ENCODE measurements around the gene PRAMEF18. TPM values are rescaled to one million over a fixed set of nuclear protein-coding genes. Genes with fewer than 3 reads are reported as not detected.
"Not testable (repeated sequence)": the region's sequence is repeated elsewhere in the genome, so short reads cannot be mapped to it uniquely, and the experiment has no call there.

PRAMEF18 gene
- total RNA-seq, 1 donor from 2014 or later = not detected

DNA sequence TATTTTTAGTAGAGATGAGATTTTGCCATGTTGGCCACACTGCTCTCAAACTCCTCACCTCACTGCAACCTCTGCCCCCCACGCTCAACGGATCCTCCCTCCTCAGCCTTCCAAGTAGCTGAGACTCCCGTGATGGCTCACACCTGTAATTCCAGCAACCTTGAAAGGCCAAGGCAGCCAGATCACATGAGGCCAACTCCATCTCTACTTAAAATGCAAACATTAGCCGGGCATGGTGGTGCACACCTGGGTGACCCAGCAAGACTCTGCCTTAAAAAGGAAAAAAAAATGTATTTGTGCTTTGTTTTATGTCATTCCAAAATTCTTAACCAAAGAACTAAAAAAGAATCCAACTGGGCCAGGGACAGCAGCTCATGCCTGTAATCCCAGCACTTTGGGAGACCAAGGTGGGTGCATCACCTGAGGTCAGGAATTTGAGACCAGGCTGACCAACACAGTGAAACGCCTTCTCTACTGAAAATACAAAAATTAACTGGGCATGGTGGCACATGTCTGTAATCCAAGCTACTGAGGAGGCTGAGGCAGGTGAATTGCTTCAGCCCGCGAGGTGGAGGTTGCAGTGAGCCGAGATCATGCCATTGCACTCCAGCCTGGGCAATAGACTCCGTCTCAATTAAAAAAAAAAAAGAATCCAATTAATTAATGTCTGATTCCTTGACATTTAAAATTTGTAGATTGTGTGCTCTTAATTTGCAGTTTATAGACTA lies 17.7 kb upstream of the PRAMEF18 start:
- DNase-seq (ENCODE audit: low read depth); H3K27ac Mint-ChIP-seq (ENCODE audit: unreplicated experiment): not testable (repeated sequence)
- peaks cover 12% of the 10 kb centered on the region for H3K9me3 Mint-ChIP-seq (ENCODE audit: unreplicated experiment)

DNA sequence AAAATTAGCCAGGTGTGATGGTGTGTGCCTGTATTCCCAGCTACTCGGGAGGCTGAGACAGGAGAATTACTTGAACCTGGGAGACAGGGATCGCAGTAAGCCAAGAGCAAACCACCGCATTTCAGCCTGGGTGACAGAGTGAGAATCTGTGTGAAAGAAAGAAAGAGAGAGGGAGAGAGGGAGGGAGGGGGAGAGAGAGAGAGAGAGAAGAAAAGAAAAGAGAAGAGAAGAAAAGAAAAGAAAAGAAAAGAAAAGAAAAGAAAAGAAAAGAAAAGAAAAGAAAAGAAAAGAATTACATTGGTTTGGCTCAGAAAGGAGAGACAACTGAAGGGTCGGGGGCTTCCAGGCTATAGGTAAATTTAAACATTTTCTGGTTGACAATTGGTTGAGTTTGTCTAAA lies 13.7 kb upstream of the PRAMEF18 start:
- H3K4me1 ChIP-seq (ENCODE audit: insufficient read depth, low read length); H3K27ac ChIP-seq (ENCODE audit: low read depth, low read length); H2AFZ ChIP-seq (ENCODE audit: low read depth, low read length); H3K4me2 ChIP-seq (ENCODE audit: low read length); H3K9ac ChIP-seq (ENCODE audit: low read length); DNase-seq (ENCODE audit: low read depth); FAIRE-seq; H3K36me3 ChIP-seq (ENCODE audit: insufficient read depth, low read length); H3K79me2 ChIP-seq (ENCODE audit: insufficient read depth, low read length); H3K4me3 ChIP-seq (ENCODE audit: insufficient read depth, low read depth, low read length); H3K4me3 Mint-ChIP-seq (ENCODE audit: unreplicated experiment); H3K27me3 ChIP-seq (ENCODE audit: insufficient read depth, low read length); H3K27ac Mint-ChIP-seq (ENCODE audit: unreplicated experiment); H3K4me1 Mint-ChIP-seq (ENCODE audit: low read depth, unreplicated experiment); H3K36me3 Mint-ChIP-seq (ENCODE audit: low read depth, unreplicated experiment); H3K9me3 ChIP-seq (ENCODE audit: insufficient read depth, low read depth, low read length); H4K20me1 ChIP-seq (ENCODE audit: insufficient read depth, low read length); H3K27me3 Mint-ChIP-seq (ENCODE audit: low read depth, unreplicated experiment): not testable (repeated sequence)
- H3K9me3 Mint-ChIP-seq (ENCODE audit: unreplicated experiment) = peaks cover 12% of the 10 kb centered on the region

More for the DNA sequence above, 17.7 kb upstream of the PRAMEF18 start:
- not testable (repeated sequence) for H4K20me1 ChIP-seq (ENCODE audit: insufficient read depth, low read length); H3K4me2 ChIP-seq (ENCODE audit: low read length); H3K36me3 ChIP-seq (ENCODE audit: insufficient read depth, low read length); FAIRE-seq; H3K36me3 Mint-ChIP-seq (ENCODE audit: low read depth, unreplicated experiment); H3K9ac ChIP-seq (ENCODE audit: low read length); H3K27me3 Mint-ChIP-seq (ENCODE audit: low read depth, unreplicated experiment); H3K9me3 ChIP-seq (ENCODE audit: insufficient read depth, low read depth, low read length); H3K27me3 ChIP-seq (ENCODE audit: insufficient read depth, low read length); H3K4me1 Mint-ChIP-seq (ENCODE audit: low read depth, unreplicated experiment); H3K27ac ChIP-seq (ENCODE audit: low read depth, low read length); H2AFZ ChIP-seq (ENCODE audit: low read depth, low read length); H3K4me3 Mint-ChIP-seq (ENCODE audit: unreplicated experiment); H3K4me1 ChIP-seq (ENCODE audit: insufficient read depth, low read length); H3K79me2 ChIP-seq (ENCODE audit: insufficient read depth, low read length); H3K4me3 ChIP-seq (ENCODE audit: insufficient read depth, low read depth, low read length)

DNA sequence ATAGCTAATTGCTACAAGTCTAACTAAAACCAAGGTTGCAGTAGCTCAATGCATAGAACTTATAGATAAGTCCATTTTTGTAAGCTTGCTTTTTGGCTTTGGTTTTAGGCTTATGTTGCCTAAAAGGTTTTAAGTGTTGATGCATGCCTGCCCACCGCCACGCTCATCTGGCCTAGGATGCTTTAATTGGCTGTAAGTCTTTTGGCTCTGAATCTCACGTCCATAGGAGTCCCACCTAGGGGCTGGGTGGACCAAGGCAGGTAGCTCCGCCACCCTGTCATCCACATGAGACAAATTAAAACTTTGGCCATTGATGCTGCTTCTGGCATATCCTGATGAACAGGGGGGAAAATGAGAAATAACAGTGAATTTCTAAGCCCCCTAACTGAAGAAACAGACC lies 11.6 kb upstream of the PRAMEF18 start:
- peaks cover 18% of the 10 kb centered on the region for H3K9me3 Mint-ChIP-seq (ENCODE audit: unreplicated experiment)
- not testable (repeated sequence) for H3K9me3 ChIP-seq (ENCODE audit: insufficient read depth, low read depth, low read length); H3K27me3 Mint-ChIP-seq (ENCODE audit: low read depth, unreplicated experiment); H3K27me3 ChIP-seq (ENCODE audit: insufficient read depth, low read length); H3K4me3 Mint-ChIP-seq (ENCODE audit: unreplicated experiment); FAIRE-seq; H3K9ac ChIP-seq (ENCODE audit: low read length); H2AFZ ChIP-seq (ENCODE audit: low read depth, low read length); H3K4me1 Mint-ChIP-seq (ENCODE audit: low read depth, unreplicated experiment); H4K20me1 ChIP-seq (ENCODE audit: insufficient read depth, low read length); H3K4me1 ChIP-seq (ENCODE audit: insufficient read depth, low read length); DNase-seq (ENCODE audit: low read depth); H3K27ac Mint-ChIP-seq (ENCODE audit: unreplicated experiment); H3K4me3 ChIP-seq (ENCODE audit: insufficient read depth, low read depth, low read length); H3K27ac ChIP-seq (ENCODE audit: low read depth, low read length); H3K36me3 Mint-ChIP-seq (ENCODE audit: low read depth, unreplicated experiment); H3K79me2 ChIP-seq (ENCODE audit: insufficient read depth, low read length); H3K4me2 ChIP-seq (ENCODE audit: low read length); H3K36me3 ChIP-seq (ENCODE audit: insufficient read depth, low read length)

DNA sequence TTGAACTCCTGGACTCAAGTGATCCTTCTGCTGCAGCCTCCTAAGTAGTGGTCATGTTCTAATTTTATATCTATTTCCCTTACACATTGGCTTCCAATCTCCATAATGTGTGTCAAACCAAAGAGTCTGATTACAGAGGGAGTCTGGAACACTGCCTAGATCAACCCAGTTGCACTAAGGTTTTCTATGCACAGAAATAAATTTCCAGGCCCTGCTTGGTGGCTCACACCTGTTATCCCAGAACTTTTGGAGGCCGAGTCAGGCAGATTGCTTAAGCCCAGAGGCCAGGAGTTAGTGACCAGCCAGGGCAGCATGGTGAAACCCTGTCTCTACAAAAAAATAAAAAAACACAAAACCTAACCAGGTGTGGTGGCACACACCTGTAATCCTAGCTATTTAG lies 8.1 kb upstream of the PRAMEF18 start:
- H3K27ac ChIP-seq (ENCODE audit: low read depth, low read length); H3K4me3 ChIP-seq (ENCODE audit: insufficient read depth, low read depth, low read length); H3K27me3 ChIP-seq (ENCODE audit: insufficient read depth, low read length); H3K27ac Mint-ChIP-seq (ENCODE audit: unreplicated experiment); H3K4me2 ChIP-seq (ENCODE audit: low read length); H3K4me3 Mint-ChIP-seq (ENCODE audit: unreplicated experiment); H3K36me3 ChIP-seq (ENCODE audit: insufficient read depth, low read length); H3K36me3 Mint-ChIP-seq (ENCODE audit: low read depth, unreplicated experiment); H3K79me2 ChIP-seq (ENCODE audit: insufficient read depth, low read length); H3K9me3 ChIP-seq (ENCODE audit: insufficient read depth, low read depth, low read length); H3K4me1 Mint-ChIP-seq (ENCODE audit: low read depth, unreplicated experiment); DNase-seq (ENCODE audit: low read depth); FAIRE-seq; H2AFZ ChIP-seq (ENCODE audit: low read depth, low read length); H3K27me3 Mint-ChIP-seq (ENCODE audit: low read depth, unreplicated experiment); H3K9ac ChIP-seq (ENCODE audit: low read length); H3K4me1 ChIP-seq (ENCODE audit: insufficient read depth, low read length); H4K20me1 ChIP-seq (ENCODE audit: insufficient read depth, low read length): not testable (repeated sequence)
- peaks cover 30% of the 10 kb centered on the region for H3K9me3 Mint-ChIP-seq (ENCODE audit: unreplicated experiment)

DNA sequence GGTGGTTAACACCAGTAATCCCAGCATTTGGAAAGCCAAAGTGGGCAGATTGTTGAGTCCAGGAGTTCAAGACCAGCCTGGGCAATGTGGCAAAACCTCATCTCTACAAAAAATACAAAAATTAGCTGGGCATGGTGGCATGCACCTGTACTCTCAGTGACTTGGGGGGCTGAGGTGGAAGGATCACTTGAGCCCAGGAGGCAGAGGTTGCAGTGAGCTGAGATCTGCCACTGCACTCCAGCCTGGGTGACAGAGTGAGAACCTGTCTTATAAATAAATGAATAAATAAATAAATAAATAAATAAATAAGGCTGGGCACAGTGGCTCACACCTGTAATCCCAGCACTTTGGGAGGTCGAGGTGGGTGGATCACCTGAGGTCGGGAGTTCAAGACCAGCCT lies 6.1 kb upstream of the PRAMEF18 start:
- not testable (repeated sequence) for H3K36me3 Mint-ChIP-seq (ENCODE audit: low read depth, unreplicated experiment); H3K4me3 ChIP-seq (ENCODE audit: insufficient read depth, low read depth, low read length); H3K4me1 ChIP-seq (ENCODE audit: insufficient read depth, low read length); H3K27me3 Mint-ChIP-seq (ENCODE audit: low read depth, unreplicated experiment); H2AFZ ChIP-seq (ENCODE audit: low read depth, low read length); H3K9me3 ChIP-seq (ENCODE audit: insufficient read depth, low read depth, low read length); H3K9ac ChIP-seq (ENCODE audit: low read length); H3K4me2 ChIP-seq (ENCODE audit: low read length); DNase-seq (ENCODE audit: low read depth); H3K27ac Mint-ChIP-seq (ENCODE audit: unreplicated experiment); H3K27me3 ChIP-seq (ENCODE audit: insufficient read depth, low read length); H3K79me2 ChIP-seq (ENCODE audit: insufficient read depth, low read length); FAIRE-seq; H3K4me3 Mint-ChIP-seq (ENCODE audit: unreplicated experiment); H3K27ac ChIP-seq (ENCODE audit: low read depth, low read length); H4K20me1 ChIP-seq (ENCODE audit: insufficient read depth, low read length); H3K36me3 ChIP-seq (ENCODE audit: insufficient read depth, low read length); H3K4me1 Mint-ChIP-seq (ENCODE audit: low read depth, unreplicated experiment)
- H3K9me3 Mint-ChIP-seq (ENCODE audit: unreplicated experiment) = peaks cover 34% of the 10 kb centered on the region

DNA sequence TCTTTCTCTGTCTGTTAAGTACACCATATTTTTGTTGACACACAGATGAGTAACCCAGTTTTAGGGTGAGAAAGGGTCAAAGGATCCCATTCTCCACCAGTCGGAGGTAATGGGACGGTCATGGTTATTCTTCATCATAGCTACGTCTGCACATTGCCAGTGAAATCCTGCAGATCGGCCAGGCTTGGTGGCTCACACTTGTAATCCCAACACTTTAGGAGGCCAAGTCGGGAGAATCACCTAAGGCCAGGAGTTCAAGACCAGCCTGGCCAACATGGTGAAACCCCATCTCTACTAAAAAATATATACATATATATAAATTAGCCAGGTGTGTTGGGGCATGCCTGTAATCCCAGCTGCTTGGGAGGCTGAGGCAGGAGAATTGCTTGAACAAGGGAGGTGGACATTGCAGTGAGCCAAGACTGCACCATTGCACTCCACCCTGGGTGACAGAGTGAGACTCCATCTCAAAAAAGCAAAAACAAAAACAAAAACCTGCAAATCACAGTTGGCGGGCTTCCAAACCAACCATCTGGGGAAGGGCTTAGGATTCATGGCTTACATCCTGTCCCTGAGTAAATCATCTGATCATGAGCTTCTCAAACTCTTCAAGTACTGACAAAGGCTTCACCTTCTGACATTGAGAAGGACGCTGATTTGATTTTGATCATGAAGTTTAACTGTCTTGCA lies 5.3 kb upstream of the PRAMEF18 start:
- H3K36me3 Mint-ChIP-seq (ENCODE audit: low read depth, unreplicated experiment) = not testable (repeated sequence)

More for the DNA sequence above, 5.3 kb upstream of the PRAMEF18 start:
- H2AFZ ChIP-seq (ENCODE audit: low read depth, low read length); H3K4me3 Mint-ChIP-seq (ENCODE audit: unreplicated experiment); H3K36me3 ChIP-seq (ENCODE audit: insufficient read depth, low read length); H3K79me2 ChIP-seq (ENCODE audit: insufficient read depth, low read length); H3K27ac ChIP-seq (ENCODE audit: low read depth, low read length); H3K4me3 ChIP-seq (ENCODE audit: insufficient read depth, low read depth, low read length); FAIRE-seq; H3K27me3 ChIP-seq (ENCODE audit: insufficient read depth, low read length); H3K9ac ChIP-seq (ENCODE audit: low read length); H3K27me3 Mint-ChIP-seq (ENCODE audit: low read depth, unreplicated experiment); DNase-seq (ENCODE audit: low read depth); H3K4me1 Mint-ChIP-seq (ENCODE audit: low read depth, unreplicated experiment); H3K9me3 ChIP-seq (ENCODE audit: insufficient read depth, low read depth, low read length); H4K20me1 ChIP-seq (ENCODE audit: insufficient read depth, low read length); H3K27ac Mint-ChIP-seq (ENCODE audit: unreplicated experiment); H3K4me2 ChIP-seq (ENCODE audit: low read length); H3K4me1 ChIP-seq (ENCODE audit: insufficient read depth, low read length): not testable (repeated sequence)
- peaks cover 32% of the 10 kb centered on the region for H3K9me3 Mint-ChIP-seq (ENCODE audit: unreplicated experiment)
